ENCODE measurements around the gene GDF15.

DNA sequence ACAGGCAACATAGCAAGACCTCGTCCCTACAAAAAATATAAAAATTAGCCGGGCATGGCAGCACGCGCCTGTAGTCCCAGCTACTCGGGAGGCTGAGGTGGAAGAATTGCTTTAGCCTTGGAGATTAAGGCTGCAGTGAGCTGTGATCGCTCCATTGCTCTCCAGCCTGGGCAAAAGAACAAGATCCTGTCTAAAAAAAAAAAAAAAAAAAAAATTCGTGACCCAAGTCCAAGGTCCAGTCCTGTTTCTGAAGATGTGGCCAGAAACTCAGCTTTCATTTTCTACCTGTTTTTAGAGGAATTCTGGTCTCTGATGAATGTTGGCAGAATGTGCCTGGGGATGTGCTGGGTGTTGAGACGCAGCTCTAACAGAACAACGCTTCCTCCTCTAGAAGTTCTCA lies 47.4 kb upstream of the GDF15 start:
- TF ChIP-seq EZH2phosphoT487 (IDR thresholded peaks at IDR 0.05; ENCODE audit: insufficient read depth, low read depth), result no peak
- TF ChIP-seq EZH2 (IDR thresholded peaks at IDR 0.05; ENCODE audit: insufficient read depth, poor library complexity, severe bottlenecking), result no peak

All from GM23248 (cell line).